SK-N-SH (cell line): ENCODE data around the gene ARHGAP10.

Experiments
- EP300 ChIP-seq, 2 experiments: IDR thresholded peaks; 2 replicates each; pipeline versions ENCODE4 v1.4.0 to v1.6.1; 2012; ENCODE audit warnings: borderline replicate concordance in 1 of 2, low read depth in 1 of 2, low read length in 1 of 2
- EZH2phosphoT487 ChIP-seq: fragments of 200-600 bp; sonication (generic); IDR thresholded peaks from 2 replicates; pipeline ENCODE4 v1.6.1; 2017; ENCODE audit warnings: low read depth, mixed run types, mild to moderate bottlenecking, antibody characterized with exemption, moderate library complexity, borderline replicate concordance
- POLR2AphosphoS5 ChIP-seq: IDR thresholded peaks from 2 replicates; pipeline ENCODE4 v1.6.1; 2012; ENCODE audit warnings: low read depth, low read length
- RAD21 ChIP-seq: IDR thresholded peaks from 2 replicates; pipeline ENCODE4 v1.6.1; 2012; ENCODE audit warnings: mild to moderate bottlenecking, low read length
- RCOR1 ChIP-seq: fragments of 150-350 bp; IDR thresholded peaks from 2 replicates; pipeline ENCODE4 v1.6.1; 2017; ENCODE audit warnings: antibody characterized with exemption, low read length
- RFX5 ChIP-seq: IDR thresholded peaks from 2 replicates; pipeline ENCODE4 v1.6.1; 2012; ENCODE audit warnings: mild to moderate bottlenecking, improper control_type of control experiment, low read length
- SMC3 ChIP-seq: IDR thresholded peaks from 2 replicates; pipeline ENCODE4 v1.6.1; 2012; ENCODE audit warnings: low read depth, low read length, improper control_type of control experiment
- TF ChIP-seq, protein P1 (sequence below): fragments of 200-600 bp; sonication (generic); IDR thresholded peaks from 2 replicates; pipeline ENCODE4 v1.6.1; 2017; ENCODE audit warnings: antibody characterized with exemption, mild to moderate bottlenecking, moderate library complexity
- TF ChIP-seq, protein P2 (sequence below): IDR thresholded peaks from 2 replicates; pipeline ENCODE4 v1.4.0; 2012; ENCODE audit warnings: low read depth

DNA sequence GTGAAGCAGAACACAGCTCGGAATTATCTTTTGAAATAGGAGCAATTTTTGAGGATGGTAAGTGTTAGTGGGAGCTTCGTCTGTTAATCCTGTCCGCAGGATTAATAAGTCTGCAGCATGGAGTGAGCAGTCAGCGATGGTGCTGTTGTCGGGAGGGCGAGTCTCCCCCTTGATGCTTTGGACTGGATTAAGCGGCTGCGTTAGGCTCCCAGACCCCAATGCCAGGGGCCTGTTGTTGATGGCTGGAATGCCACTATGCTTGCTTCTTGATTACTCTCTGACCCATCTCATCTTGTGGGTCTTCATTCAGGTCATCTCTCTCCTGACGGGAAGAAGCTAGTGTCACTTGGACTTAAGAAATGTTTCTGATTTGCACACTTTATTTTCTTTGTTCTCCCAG is 332.6 kb downstream of the ARHGAP10 start:
- TF ChIP-seq SMC3 (no peak), RFX5 (no peak), RCOR1 (no peak), EZH2phosphoT487 (no peak), EP300 (IDR thresholded peaks at IDR 0.05; ENCODE audit: borderline replicate concordance in 1 of 2, low read depth in 1 of 2, low read length in 1 of 2) (no peak), RAD21 (no peak), POLR2AphosphoS5 (no peak)
- TF ChIP-seq, protein P1, sequence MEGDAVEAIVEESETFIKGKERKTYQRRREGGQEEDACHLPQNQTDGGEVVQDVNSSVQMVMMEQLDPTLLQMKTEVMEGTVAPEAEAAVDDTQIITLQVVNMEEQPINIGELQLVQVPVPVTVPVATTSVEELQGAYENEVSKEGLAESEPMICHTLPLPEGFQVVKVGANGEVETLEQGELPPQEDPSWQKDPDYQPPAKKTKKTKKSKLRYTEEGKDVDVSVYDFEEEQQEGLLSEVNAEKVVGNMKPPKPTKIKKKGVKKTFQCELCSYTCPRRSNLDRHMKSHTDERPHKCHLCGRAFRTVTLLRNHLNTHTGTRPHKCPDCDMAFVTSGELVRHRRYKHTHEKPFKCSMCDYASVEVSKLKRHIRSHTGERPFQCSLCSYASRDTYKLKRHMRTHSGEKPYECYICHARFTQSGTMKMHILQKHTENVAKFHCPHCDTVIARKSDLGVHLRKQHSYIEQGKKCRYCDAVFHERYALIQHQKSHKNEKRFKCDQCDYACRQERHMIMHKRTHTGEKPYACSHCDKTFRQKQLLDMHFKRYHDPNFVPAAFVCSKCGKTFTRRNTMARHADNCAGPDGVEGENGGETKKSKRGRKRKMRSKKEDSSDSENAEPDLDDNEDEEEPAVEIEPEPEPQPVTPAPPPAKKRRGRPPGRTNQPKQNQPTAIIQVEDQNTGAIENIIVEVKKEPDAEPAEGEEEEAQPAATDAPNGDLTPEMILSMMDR: no peak
- TF ChIP-seq, protein P2, sequence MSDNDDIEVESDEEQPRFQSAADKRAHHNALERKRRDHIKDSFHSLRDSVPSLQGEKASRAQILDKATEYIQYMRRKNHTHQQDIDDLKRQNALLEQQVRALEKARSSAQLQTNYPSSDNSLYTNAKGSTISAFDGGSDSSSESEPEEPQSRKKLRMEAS: no peak
